NCI-H1105 (cell line): Measurements from ENCODE around the gene STXBP2.
"Not testable (repeated sequence)": the region's sequence is repeated elsewhere in the genome, so short reads cannot be mapped to it uniquely, and the experiment has no call there.

ENCODE experiments used
- DNase-seq: peaks from one replicate; lab custom pipeline; 2025; lab: John Stamatoyannopoulos, UW

STXBP2 gene

DNA sequence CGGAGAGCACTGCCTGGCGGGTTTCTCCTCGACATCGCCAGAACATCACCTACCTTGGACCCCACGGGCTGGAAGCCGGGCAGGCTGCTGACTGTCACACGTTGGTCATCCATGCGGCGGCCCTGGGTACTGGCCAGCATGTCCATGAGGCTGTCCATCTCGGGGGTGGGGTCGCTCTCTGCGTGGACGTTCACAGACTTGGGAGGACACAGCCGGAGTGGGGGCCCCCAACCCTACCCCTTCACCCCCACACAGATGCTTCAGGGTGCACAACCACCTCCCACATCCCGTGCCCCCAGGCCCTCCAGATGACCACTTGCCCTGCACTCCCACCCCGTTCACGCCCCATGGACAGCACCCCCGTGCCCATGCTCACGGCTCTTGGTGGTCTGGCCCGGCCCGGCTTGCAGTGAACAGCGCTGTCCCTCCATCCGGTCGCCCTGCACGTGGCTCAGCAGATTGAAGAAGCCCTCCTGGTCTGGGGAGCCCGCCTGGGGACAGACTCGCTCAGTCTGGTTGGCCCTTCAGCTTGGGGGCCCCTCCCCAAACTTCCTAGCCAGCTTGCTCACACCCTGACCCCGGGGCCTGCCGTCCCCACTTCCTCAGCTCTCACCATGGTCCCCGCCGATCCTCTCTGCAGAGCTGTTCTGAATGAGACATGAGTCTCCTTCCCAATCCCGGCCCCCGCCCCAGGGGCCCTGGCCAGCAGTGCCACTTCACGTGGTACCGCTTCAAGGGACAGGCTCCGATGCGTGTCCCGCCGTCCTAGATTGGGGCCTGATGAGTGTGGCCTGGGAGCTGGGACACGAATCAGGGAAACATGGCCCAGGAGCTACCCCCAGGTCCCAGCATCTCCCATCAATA is 4.3 kb upstream of the STXBP2 start:
- DNase-seq, result no peak

DNA sequence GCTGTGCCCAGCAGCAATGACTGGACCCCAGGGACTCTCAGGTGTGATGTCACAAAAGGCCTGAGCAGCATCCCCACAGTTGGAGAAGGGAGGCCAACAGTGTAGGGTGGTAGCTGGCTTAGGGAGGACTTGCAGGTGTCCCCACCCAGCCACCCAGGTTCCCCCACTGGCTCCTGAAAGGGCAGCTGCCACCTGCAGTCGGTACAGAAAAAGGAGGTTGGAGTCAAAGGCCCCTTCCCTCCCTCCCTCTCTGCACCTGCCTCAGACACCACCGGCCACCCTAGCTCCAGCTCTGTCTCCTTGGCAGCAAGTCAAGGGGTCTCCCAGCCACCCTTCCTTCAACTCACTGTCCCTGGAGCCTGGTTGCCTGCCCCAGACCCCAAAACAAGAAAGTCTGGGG is 3.2 kb upstream of the STXBP2 start, which contains the start of gene PCP2:
Gene PCP2, minus strand, starts transcription at position 22 of the 400 bp plus-strand sequence. CDS start 262 bp downstream, outside the sequence.
- DNase-seq, result no peak

- DNase-seq, result no peak
These were observed 1.2 kb upstream of the STXBP2 start for GRCh38 chr19:7635670-7636069.

GRCh38 chr19:7636317-7636690 is 606 bp upstream of the STXBP2 start:
- no peak for DNase-seq

GRCh38 chr19:7637374-7638256 is 705 bp downstream of the STXBP2 start:
- no peak for DNase-seq

DNA sequence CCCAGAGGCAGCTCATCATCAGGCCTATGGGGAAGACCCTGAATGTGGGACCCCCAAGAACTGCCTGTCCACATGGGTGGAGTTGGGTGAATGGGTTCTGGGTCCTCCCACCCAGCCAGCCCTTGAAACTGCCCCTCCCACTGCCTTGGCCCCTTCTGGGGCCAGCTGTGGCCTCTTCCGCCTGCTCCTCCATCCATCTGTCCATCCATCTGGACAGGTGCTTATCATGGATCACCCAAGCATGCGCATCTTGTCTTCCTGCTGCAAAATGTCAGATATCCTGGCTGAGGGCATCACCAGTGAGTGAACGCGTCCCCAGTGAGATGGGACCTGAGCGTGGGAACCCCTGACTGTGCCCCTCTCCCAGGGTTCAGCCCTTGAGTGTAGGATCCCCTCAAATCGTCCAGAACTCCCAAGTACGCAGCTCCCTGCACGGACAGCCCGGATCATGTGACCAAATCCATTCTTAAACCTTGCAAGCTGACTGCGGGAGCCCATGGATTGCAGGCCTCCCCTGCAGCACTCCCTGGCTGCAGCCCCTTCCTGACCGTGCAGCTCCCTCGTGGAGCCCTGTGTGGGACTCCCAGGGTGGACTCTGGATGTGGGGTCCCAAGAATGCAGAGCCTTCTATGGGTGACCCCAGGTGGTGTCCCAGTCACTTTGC is 2.0 kb downstream of the STXBP2 start:
- DNase-seq, result no peak

DNA sequence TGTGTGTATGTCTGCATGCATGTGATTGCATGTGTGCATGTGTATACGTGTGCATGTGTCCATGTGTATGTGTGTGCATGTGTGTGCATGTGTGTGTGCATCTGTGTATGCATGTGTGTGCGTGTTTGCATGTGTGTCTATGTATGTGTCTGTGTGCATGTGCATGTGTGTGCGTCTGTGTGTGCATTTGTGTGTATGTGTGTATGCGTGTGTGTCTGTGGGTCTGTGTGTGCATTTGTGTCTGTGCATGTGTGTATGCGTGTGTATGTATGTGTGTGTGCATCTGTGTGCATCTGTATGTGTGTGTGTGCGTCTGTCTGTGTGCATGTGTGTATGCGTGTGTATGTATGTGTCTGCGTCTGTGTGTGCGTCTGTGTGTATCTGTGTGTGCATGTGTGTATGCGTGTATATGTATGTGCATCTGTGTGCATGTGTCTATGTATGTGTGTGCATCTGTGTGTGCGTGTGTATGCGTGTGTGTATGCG is 3.0 kb downstream of the STXBP2 start:
- no peak for DNase-seq

DNA sequence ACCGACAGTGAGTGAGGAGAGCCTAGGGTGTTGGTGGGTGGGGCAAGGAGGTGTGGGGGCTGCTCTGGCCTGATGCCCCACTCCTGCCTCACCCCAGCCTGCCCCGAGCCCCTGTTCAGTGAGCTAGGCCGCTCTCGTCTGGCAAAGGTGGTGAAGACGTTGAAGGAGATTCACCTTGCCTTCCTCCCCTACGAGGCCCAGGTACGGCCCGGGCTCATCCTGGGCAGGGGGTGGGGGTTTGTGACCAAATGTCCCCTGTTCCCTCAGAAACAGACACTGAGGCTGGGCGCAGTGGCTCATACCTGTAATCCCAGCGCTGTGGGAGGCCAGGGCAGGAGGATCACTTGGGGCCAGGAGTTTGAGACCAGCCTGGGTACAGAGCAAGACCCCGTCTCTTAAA is 3.9 kb downstream of the STXBP2 start:
- DNase-seq, result no peak

- DNase-seq, result no peak
These were observed 4.7 kb downstream of the STXBP2 start for GRCh38 chr19:7641290-7642276.

DNA sequence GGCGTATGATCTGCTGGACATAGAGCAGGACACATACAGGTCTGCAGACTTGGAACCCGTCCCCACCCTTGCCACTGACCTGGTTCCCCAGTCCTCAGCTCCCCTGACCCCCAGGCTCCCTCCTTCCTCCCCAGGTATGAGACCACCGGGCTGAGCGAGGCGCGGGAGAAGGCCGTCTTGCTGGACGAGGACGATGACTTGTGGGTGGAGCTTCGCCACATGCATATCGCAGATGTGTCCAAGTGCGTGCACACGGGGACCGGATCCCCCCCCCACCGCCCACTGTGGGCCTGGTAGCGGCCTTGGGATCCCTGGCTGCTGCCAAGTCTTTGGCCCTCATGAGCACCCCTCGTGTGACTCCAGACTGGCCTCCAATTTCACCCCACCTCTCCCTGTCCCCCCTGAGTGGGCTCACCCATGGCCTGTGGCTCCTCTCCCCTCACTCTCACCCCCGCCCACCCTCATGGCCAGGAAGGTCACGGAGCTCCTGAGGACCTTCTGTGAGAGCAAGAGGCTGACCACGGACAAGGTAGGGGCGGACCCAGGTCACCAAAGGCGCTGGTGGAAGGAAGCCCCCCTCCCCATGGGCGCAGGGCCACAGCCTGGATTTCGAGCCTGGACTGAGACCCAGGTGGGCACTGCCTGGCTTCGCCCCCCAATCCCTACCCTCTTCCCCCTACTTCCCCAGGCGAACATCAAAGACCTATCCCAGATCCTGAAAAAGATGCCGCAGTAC is 5.6 kb downstream of the STXBP2 start:
- DNase-seq, result no peak

DNA sequence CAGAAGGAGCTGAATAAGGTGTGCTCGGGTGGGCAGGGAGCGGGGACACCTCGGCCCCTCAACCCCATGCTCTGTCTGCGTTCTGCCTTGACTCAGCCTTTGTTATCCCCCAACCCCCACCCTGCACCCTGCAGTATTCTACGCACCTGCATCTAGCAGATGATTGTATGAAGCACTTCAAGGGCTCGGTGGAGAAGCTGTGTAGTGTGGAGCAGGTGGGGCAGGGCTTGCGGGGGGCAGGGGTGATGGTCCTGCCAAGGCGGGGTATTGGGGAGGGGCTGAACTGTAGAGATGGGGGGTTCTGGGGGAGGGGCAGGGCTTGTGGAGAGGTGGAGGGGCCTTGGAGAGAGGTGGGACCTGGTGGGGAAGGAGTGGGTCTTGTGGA is 6.1 kb downstream of the STXBP2 start:
- no peak for DNase-seq

GRCh38 chr19:7643629-7644549 is 7.0 kb downstream of the STXBP2 start:
- not testable (repeated sequence) for DNase-seq

- no peak for DNase-seq
These were observed 7.6 kb downstream of the STXBP2 start for GRCh38 chr19:7644550-7644877.

GRCh38 chr19:7645163-7645562 is 8.3 kb downstream of the STXBP2 start:
- DNase-seq, result no peak

DNA sequence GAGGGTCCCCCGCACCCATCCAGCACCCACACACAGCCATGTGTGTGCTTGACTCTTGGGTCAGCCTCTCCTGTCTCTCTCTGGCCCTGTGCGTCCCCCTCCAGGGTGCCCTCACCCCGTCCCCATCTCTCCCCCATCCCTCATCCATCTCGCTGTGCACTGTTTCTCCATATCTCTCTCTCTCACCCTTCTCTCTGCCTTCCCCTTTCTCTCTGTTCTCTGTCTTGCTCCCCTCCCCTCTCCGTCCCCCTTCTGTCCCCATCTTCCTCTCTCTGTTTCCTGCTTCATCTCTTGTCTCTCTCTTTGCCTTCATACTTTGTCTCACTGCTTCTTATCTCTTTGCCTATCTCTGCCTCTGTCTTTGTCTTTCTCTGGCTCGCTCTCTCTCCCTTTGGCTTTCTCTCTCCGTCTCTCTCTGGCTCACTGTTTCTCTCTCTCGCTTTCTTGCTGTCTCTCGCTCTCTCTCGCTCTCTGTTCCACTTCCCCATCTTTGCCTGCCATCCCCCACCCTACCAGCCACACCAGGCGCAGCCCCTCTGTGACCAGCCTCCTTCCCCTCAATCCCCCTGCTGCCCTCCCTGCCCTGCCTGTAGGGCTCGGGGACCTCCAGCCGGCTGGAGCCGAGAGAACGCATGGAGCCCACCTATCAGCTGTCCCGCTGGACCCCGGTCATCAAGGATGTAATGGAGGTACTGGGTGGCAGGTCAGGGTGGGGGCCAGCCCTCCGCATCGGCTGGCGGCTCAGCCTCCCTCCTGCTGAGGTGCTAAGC is 8.9 kb downstream of the STXBP2 start:
- DNase-seq, result no peak

GRCh38 chr19:7646426-7646700 is 9.5 kb downstream of the STXBP2 start:
- DNase-seq, result no peak

DNA sequence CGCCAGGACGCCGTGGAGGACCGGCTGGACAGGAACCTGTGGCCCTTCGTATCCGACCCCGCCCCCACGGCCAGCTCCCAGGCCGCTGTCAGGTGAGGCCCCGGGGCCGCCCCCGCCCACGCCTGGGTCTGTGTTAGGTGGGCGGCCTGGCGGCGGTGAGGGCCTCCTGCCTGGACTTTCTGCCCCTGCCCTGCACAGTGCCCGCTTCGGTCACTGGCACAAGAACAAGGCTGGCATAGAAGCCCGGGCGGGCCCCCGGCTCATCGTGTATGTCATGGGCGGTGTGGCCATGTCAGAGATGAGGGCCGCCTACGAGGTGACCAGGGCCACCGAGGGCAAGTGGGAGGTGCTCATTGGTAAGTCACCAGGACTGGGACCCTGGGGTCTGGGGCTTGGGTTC is 10.2 kb downstream of the STXBP2 start:
- no peak for DNase-seq

DNA sequence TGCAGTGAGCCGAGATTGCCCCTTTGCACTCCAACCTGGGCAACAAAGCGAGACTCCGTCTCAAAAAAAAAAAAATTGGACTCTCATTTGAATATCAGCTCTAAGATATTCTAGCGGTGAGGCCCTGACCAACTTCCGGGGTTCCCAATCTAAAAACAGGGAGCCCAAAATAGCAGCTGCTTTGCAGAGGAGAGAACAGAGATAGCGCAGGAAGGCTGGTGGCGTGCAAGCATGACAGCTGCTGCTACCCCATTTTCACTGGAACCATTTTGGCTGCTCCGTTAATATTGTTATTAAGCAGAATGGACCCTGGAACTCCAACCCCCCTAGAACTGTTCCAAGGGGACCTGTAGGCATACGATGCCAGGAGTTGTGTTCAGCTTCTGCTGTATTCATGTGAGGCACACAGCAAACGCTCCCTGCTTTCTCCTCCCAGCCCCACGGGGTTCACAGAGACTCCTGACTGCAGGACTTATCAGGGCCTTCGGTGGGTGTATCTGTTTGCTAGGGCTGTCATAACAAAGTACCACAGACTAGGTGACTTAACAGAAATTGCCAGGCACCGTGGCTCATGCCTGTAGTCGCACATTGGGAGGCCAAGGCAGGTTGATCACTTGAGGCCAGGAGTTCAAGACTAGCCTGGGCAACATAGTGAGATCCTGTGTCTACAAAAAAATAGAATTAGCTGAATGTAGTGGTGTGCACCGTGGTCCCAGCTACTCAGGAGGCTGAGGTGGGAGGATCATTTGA is 11.5 kb downstream of the STXBP2 start:
- no peak for DNase-seq
